GM11168 (cell line): ENCODE data around the gene CNDP2.

Experiments
- in situ Hi-C: fragments of 300-500 bp; cut with MboI; formaldehyde crosslinking; loops from one replicate; pipeline ENCODE4 v1.12.0; 2022; ENCODE audit warnings: low sequenced_read_pairs; ENCODE audit not compliant: unreplicated experiment

The CNDP2 gene

GRCh38 chr18:74495581-74496507 is at the start of gene CNDP2:
Gene CNDP2 (plus strand): TSS chr18:74496363. CDS start chr18:74499974, 3,611 bp downstream.
- in situ Hi-C loops = no loop called here

DNA sequence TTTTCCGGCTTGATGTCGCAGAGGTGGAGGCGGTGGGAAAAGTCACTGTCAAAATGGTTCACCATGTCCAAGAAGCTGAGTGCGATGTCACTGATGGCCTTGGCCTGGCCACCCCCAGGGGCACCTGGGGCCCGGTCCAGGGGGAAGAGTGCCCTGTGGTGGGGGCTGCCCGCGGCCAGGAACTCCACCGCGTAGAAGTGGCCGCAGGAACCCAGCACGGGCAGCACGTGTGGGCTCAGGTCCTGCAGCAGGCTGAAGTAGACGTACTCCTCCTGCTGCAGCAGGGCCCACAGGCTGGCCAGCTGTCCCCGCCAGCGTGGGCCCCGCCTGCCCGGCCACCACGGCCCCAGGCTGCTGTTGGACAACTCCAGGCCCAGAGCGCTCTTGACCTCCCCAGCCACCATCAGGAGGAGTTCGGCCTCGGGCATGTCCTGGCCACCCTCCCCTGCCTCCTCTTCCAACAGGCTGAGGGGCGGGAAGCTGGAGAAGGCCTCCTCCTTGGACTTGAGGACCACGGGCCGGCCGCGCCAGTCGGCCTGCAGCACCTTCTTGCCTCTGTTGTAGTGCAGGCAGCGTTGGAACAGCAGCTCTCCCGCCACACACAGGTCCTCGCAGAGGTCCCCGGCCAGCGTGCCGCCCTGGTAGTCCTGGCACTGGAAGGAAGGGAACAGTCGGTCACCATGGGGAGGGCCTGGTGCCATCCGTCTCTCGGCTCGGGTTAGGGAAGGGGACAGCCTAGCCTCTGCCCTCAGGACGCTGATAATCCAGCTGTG is 49.3 kb upstream of the CNDP2 start:
- in situ Hi-C loops = no loop called here

DNA sequence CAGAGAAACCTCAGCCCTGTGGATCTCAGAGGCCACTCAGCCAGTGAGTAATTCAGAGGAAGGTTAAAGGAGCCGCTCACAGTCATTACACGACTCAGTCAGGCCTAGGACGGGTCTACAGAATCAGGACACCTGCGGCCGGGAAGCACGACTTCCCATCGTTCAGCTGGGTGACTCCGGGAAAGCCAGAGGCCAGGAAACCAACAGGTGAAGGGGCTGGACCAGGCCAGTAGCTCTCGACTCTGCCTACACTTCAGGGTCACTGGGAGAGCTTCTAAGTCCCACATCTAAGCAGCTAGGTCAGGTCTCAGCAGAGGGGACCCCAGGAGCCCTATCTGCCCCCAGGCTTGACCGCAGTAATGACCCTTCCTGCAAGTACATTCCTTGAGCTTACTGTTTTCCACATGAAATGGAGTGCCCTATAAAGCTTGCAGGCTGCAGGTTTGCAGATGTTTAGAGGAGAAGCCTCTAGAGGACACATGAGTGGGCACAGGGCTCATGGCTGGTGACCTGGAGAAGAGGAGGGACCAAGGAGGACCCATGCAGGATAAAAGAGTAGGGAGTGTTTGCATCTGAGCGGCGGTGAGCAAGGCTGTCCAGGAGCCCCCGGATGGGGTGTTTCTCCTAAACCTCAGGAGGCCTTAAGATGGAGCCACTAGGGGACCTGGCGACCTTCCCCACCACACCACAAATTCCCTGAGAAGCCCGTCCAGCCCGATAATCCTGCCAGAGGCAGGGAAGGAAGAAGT is 48.6 kb upstream of the CNDP2 start:
- in situ Hi-C loops = no loop called here

DNA sequence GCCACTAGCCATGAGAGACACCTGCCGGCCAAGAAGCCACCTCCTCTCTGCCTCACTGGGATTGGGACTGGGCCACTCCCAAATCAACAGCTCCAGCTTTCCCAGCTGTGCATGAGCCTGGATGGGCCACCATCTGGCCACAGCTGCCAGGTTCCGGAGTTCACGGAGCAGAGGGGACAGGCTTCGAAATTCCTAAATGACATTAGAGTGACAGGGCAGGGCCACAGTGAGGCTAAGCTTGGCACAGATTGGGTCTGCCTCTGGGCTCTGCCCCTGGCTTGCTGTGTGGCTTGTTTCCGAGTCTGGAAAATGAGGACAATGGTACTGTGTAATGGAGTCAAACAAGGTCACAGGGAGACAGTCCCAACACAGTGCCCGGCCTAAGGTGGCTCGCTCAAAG is 45.5 kb upstream of the CNDP2 start:
- in situ Hi-C loops = no loop called here

DNA sequence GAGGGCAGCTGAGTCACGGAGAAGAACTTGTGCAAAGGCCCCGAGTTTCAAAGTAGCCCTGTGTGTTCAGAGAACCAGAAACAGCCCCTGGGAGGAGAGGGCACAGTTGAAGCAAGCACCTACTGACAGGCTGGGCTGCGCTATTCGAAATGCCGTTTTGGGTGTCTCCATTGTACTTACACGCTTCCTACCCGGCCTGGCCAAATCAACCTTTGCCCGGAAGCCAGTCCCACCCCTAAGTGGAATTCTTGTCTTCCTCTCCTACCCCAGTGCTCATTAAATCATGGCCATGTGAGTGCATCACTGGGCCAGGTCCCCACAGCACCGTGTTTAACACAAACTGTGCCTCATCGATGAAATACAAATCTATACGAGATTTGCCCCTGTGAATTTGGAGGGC is 45.0 kb upstream of the CNDP2 start:
- in situ Hi-C loops = no loop called here

DNA sequence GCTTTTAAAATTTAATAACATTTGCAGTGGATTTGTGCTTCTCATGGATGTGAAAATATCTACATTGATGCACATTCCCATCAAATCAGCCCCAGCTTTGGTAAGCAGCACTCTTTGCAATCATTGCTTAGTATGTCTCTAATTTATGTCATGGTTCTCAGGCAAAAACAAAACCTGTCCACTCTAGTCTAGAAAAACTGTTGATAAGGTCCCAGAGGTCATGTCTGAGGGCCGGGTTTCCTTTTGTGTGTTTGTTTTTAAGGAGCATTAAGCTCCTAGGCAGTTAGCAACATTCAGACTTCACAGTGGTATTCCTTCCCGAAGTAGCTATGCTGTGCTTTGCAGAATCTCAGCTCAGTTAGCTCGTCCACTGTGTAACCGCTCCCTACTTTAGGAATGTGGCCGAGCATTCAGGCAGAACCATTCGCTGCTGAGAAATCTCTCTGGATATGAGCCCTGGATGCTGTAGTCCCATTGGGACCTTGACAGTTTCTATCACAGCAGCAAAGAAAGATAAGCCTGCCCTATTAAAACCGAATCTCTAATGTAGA is 43.1 kb upstream of the CNDP2 start:
- in situ Hi-C loops = no loop called here

GRCh38 chr18:74453642-74454198 is 42.4 kb upstream of the CNDP2 start:
- in situ Hi-C loops = no loop called here

DNA sequence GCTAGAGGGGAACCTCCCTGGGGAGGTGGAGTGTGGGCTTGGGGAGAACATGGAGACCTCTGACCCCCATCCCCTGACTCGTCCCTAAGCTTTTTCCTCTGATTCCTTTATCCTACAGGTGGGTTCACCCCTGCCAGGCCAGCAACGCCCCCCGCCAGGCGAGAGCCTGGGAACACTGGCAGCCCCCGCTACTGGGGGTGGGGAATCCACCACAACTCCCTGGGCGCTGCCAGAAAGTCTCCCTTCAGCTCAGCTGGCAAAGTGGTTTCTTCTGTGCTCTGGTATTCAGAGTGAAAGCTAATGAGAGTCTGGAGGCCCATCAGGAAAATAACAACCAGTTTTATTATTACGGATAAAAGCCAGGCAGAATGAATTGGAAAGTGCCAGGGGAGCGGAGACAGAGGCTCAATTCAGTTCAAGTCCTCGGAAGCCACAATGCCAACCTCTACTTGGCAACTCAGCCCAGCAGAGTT is 41.8 kb upstream of the CNDP2 start:
- in situ Hi-C loops = no loop called here

DNA sequence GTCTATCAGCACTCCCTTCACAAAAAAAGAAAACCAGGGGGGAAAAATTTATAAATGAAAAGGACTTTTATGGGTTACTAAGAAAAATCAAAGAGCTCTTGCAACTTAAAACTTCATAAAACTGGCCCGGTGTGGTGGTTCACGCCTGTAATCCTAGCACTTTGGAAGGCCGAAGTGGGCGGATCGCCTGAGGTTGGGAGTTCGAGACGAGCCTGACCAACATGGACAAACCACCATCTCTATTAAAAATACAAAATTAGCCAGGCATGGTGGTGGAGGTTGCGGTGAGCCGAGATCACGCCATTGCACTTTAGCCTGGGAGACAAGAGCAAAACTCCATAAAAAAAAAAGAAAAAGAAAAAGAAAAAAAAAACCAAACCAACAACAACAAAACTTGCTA is 40.8 kb upstream of the CNDP2 start:
- in situ Hi-C loops = no loop called here

DNA sequence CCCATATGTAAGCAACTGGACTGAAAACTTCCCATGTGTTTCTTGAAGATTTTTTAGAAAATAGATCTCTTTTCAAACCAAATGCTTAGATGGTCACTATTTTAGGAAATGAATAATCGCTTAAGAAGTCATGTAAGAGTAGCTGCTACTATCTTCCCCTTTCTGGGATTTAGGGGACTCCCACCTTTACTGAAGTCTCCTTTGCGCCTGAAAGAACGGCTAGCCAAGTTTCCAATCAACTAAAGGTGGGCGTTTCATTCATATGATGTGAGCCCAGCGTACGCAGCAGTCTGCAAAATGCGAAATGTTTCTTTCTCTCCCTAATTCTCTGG is 40.2 kb upstream of the CNDP2 start:
- in situ Hi-C loops = no loop called here

DNA sequence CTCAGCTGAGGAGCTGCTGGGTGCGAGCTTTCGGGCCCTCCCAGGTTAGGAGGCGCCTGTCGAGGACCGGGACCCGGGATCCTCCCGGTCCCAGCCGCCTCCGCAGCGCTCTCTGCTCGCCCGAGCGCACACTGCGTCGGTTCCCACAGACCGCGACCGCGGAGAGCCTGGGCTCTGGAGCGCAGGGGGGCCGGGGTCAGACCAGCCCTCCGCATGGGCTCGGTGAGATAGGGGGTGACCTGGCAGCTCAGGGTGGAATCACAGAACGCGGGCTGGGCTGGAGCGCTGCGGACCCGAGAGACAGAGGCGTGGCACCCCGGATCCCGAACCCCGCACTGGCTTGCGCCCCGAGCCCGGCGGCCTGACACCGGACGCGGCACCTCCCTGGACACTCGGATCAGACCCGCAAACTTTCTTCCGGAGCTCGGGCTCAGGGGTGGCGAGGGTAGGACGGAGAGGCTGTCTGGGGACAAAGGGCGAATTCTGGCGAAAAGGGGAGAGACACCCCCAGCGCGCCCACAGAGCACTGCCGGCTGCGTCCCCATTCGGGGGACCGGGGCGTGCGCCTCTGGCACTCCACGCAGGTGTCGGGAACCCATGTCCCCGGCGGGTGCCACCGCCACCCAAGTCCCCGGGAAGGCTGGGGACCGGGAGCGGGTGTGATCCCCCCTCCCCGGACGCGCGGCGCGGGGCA is 39.7 kb upstream of the CNDP2 start:
- in situ Hi-C loops = no loop called here

DNA sequence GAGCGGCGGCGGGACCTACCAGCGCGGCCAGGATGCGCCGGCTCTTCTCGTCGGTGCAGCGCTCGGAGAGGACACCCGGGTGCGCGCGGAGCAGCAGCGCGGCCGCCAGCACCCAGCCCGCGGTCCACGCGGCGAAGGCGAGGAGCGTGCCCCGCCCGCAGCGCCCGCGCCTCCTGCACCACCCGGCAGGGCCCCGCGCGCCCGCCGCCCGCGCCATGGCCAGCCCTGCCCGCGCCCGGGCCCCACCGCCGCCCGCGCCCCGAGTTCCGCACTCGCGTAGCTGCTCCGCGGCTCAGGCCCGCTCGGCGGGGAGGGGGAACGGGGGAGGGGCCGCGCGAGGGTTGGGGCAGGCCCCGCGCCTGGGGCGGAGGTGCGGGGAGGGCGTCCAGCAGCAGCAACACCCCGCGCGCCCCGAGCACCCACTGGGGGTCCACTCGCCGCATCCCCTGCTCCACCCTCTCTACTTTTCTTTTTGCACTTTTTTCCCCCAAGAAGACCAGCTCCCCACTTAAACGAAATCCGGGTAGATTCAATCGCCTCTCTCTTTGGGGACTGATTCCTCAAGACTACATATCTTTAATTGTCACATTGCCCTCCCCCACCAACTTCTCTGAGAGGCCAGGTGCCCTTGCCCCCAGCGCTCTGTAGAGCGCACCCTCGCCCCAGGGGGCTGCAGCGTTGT is 39.0 kb upstream of the CNDP2 start, which contains the start of gene DIPK1C:
Gene DIPK1C, minus strand, starts transcription at position 266 of the 682 bp plus-strand sequence. Its CDS starts 49 bp downstream, at position 217.
- in situ Hi-C loops = no loop called here

DNA sequence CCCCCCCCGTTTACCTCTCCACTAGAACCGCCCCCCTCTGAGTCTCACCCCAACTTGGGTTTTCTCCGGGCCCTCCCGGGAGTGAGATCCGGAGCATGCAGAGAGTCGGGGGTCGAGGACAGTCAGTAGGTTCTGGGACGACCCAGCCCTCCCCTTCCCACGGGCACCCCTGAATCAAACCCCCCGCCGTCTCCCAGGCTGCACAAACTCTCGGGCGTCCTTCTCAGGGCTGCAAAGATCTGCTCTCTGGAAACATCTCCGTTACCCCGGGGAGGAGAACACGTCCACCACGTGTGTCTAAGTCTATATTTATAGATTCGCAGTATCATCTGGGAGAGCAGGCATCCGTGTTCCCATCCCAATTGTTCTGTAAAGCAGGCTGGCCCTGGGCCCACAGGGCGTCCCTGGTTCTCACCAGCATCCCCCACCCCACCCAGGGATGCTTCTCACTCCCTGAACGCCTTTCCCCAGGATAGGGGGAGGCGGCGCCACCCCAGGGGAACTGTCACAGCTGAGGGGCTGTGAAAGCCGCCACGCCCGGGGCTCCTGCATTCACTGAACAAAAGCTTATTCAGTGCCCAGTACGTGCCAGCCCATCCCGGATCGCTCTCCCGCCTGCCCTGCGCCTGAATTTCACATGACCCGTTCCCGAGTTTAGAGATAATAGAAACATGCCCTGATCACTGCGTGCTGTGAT is 38.3 kb upstream of the CNDP2 start:
- in situ Hi-C loops = no loop called here

- in situ Hi-C loops = no loop called here
Measured at GRCh38 chr18:74459889-74460288, 36.3 kb upstream of the CNDP2 start.

- in situ Hi-C loops = no loop called here
Measured at GRCh38 chr18:74460825-74461224, 35.3 kb upstream of the CNDP2 start.

DNA sequence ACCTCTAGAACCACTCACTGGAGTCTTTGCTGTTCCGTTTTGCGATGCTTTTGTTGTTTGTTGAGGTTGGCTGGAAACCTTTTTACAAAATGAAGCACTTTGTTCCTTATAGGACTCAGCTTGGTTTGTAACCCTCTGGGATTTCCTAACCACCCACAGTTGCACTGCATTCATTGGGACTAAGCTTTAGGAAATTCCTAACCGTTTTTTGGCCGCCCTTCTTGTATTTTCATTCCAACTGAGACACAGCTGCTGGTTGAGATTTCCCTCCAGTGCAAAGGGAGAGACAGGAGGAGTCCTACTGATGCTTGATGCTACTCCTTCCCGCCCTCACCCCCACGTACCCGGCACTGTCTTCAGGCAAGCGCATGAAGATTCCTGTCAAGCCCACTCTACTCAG is 32.9 kb upstream of the CNDP2 start:
- in situ Hi-C loops = no loop called here

DNA sequence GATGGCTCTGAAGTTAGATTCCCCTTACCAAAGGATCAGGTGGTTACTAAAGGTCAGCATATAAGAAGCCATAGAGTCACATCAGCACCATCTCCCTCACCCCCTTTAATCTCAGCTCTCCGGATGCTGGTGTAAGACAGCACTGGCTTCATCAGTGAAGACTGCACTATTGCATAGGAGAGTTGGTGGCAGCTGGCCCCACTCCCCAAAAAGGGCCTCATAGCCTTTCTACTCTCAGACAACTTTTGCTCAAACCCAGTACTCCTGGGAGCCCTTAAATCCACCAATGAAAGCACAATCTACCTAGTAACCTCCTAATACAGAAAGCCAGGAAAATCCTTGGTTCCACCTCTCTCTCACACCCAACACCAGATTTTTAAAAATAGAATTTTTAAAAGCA is 32.2 kb upstream of the CNDP2 start:
- in situ Hi-C loops = no loop called here

- in situ Hi-C loops = no loop called here
Measured at GRCh38 chr18:74465775-74466174, 30.4 kb upstream of the CNDP2 start.
